Measurements from ENCODE around the gene MAD1L1. TPM values are rescaled to one million over a fixed set of nuclear protein-coding genes. Genes with fewer than 3 reads are reported as not detected.

MAD1L1 gene
- total and polyA plus RNA-seq, 2 of the 8 experiments (the other 6 are each of a cell fraction or from before 2014, with no cell fraction given): 40.4 to 44.6 TPM

- Histone ChIP-seq H3K27ac (ENCODE audit: low read depth, low read length) (no peak overlapping the region), H4K8ac (ENCODE audit: extremely low read depth, insufficient read depth, low read length) (no peak overlapping the region), H2BK5ac (ENCODE audit: low read depth, low read length) (no peak overlapping the region), H3K36me3 (ENCODE audit: control insufficient read depth in 2 of 4, insufficient read depth in 4 of 4, low read length in 3 of 4) (peaks cover 8 to 51% (median 29%) of the 10 kb centered on the region in 4 experiments; a peak in 6 of 8 replicates), H2AK5ac (ENCODE audit: low read depth, low read length) (no peak overlapping the region), H3K4me3 (ENCODE audit: extremely low read depth in 1 of 4, insufficient read depth in 2 of 4, low read depth in 3 of 4, low read length in 4 of 4) (no peak overlapping the region), H2BK120ac (replicated peaks; ENCODE audit: low read depth, low read length) (no peak overlapping the region), H3K9me3 (ENCODE audit: insufficient read depth in 2 of 2, low read depth in 1 of 2, low read length in 1 of 2) (no peaks in the 10 kb centered on the region), H3K23ac (ENCODE audit: insufficient read length) (no peak overlapping the region), H2BK20ac (ENCODE audit: low read length) (no peak overlapping the region), H4K20me1 (replicated peaks in 1 of 2; ENCODE audit: control insufficient read depth in 1 of 2, insufficient read depth in 2 of 2, low read length in 2 of 2) (peaks cover 3 to 26% of the 10 kb centered on the region in 2 experiments), H3K9ac (replicated peaks in 1 of 4; ENCODE audit: extremely low read depth in 1 of 4, low read depth in 3 of 4, low read length in 3 of 4) (no peak overlapping the region), H4K5ac (ENCODE audit: insufficient read length, low read depth, low read length) (no peak overlapping the region), H3K23me2 (ENCODE audit: low read depth, low read length) (no peaks in the 10 kb centered on the region), H3K4ac (replicated peaks; ENCODE audit: insufficient read length, low read depth, low read length) (no peak overlapping the region), H3K56ac (replicated peaks; ENCODE audit: insufficient read length, low read depth, low read length) (no peak overlapping the region), H3K27me3 (replicated peaks in 1 of 4; ENCODE audit: control insufficient read depth in 3 of 4, extremely low read depth in 1 of 4, insufficient read depth in 3 of 4, low read length in 3 of 4) (no peaks in the 10 kb centered on the region), H3K4me2 (ENCODE audit: insufficient read depth in 1 of 2, low read depth in 2 of 2, low read length in 2 of 2) (no peak overlapping the region), H3K14ac (ENCODE audit: insufficient read length) (no peak overlapping the region), H2BK15ac (ENCODE audit: low read length) (no peak overlapping the region), H3K4me1 (replicated peaks in 1 of 4; ENCODE audit: control insufficient read depth in 3 of 4, insufficient read depth in 4 of 4, low read length in 3 of 4) (no peaks in the 10 kb centered on the region), H2BK12ac (ENCODE audit: low read depth, low read length) (no peak overlapping the region), H3K18ac (ENCODE audit: extremely low read depth, low read length) (no peak overlapping the region), H3K79me2 (ENCODE audit: control insufficient read depth in 1 of 2, insufficient read depth in 2 of 2, low read length in 2 of 2) (no peaks in the 10 kb centered on the region), H2AFZ (ENCODE audit: low read length) (no peak overlapping the region), H3K79me1 (ENCODE audit: low read depth, low read length) (no peaks in the 10 kb centered on the region), H4K91ac (replicated peaks; ENCODE audit: insufficient read length, low read length) (no peak overlapping the region)
- ChIA-PET POLR2A (ENCODE audit: partially characterized antibody) (interaction anchor here (0.6 kb wide), 1 partner anchor 542 kb away, joined by 3 read pairs; no protein-coding TSS in a partner anchor), CTCF (ENCODE audit: partially characterized antibody) (interaction anchor here (1.3 to 1.8 kb wide), 9 partner anchors 15 to 173 kb away, joined by 3 to 7 read pairs (median 5); no protein-coding TSS in a partner anchor)
- FAIRE-seq (no peak), DNase-seq (ENCODE audit: low read depth in 1 of 2, low spot score in 2 of 2) (no peak)
- 96% methylated on average over 27 of the region's 30 CpGs; no CpG with 5 or more reads in 1 of the 2 experiments for WGBS, 2 experiments (ENCODE audit: extremely low coverage in 1 of 2, insufficient coverage in 1 of 2, insufficient read length in 1 of 2, insufficient replicate concordance in 2 of 2, low coverage in 1 of 2, low lambda C conversion rate in 2 of 2, missing lambda C conversion rate in 1 of 2)
- TF ChIP-seq CBX8 (IDR thresholded peaks at IDR 0.05; ENCODE audit: borderline replicate concordance, low read depth, low read length) (no peak), ZNF274 (IDR thresholded peaks at IDR 0.05; ENCODE audit: borderline replicate concordance, extremely low read depth, low read length) (no peak), JUN (IDR thresholded peaks at IDR 0.05; ENCODE audit: low read depth, low read length) (no peak), PHF8 (conservative IDR thresholded peaks at IDR 0.05; ENCODE audit: low read depth, low read length) (no peak), EP300 (IDR thresholded peaks at IDR 0.05; ENCODE audit: borderline replicate concordance in 1 of 2, low read depth in 2 of 2, low read length in 2 of 2) (no peak), ATF2 (IDR thresholded peaks at IDR 0.05; ENCODE audit: low read length) (no peak), SUZ12 (IDR thresholded peaks at IDR 0.05; ENCODE audit: low read length) (no peak), CEBPB (IDR thresholded peaks at IDR 0.05; ENCODE audit: low read depth, low read length) (no peak), GABPA (IDR thresholded peaks at IDR 0.05; ENCODE audit: borderline replicate concordance, insufficient read depth, low read length) (no peak), CBX5 (IDR thresholded peaks at IDR 0.05; ENCODE audit: low read depth, low read length) (no peak)
Observed at GRCh38 chr7:2210551-2211258, 22.0 kb downstream of the MAD1L1 start.
